GM12875 (cell line): ENCODE measurements around the gene CREBBP.

Source experiments
- H3K4me3 ChIP-seq: one replicate; pipeline ENCODE4 v1.5.1; 2011; ENCODE audit warnings: low read depth, low read length, control low read depth
- CTCF ChIP-seq: IDR thresholded peaks from 2 replicates; pipeline ENCODE4 v1.5.1; 2011; ENCODE audit warnings: low read depth, mild to moderate bottlenecking, control low read depth, inconsistent platforms, low read length, moderate library complexity, borderline replicate concordance; ENCODE audit not compliant: insufficient read depth

CREBBP gene

GRCh38 chr16:3785413-3785812, 95.1 kb downstream of the CREBBP start:
- no peak overlapping the region for H3K4me3 ChIP-seq
- TF ChIP-seq CTCF, result no peak

- H3K4me3 ChIP-seq, result no peak overlapping the region
- no peak for TF ChIP-seq CTCF
These were observed 97.0 kb downstream of the CREBBP start for GRCh38 chr16:3783516-3783915.

- H3K4me3 ChIP-seq, result no peak overlapping the region
- TF ChIP-seq CTCF, result no peak
These were observed 97.9 kb downstream of the CREBBP start for GRCh38 chr16:3782566-3782965.

GRCh38 chr16:3781421-3781820, 99.1 kb downstream of the CREBBP start:
- no peak for TF ChIP-seq CTCF
- no peak overlapping the region for H3K4me3 ChIP-seq

- no peak overlapping the region for H3K4me3 ChIP-seq
- no peak for TF ChIP-seq CTCF
These were observed 99.9 kb downstream of the CREBBP start for GRCh38 chr16:3780570-3780969.

- TF ChIP-seq CTCF, result no peak
- no peak overlapping the region for H3K4me3 ChIP-seq
These were observed 104.2 kb downstream of the CREBBP start for GRCh38 chr16:3776316-3776715.

GRCh38 chr16:3774819-3775218, 105.7 kb downstream of the CREBBP start:
- no peak overlapping the region for H3K4me3 ChIP-seq
- no peak for TF ChIP-seq CTCF
